ENCODE results near the gene IKZF1.

DNA sequence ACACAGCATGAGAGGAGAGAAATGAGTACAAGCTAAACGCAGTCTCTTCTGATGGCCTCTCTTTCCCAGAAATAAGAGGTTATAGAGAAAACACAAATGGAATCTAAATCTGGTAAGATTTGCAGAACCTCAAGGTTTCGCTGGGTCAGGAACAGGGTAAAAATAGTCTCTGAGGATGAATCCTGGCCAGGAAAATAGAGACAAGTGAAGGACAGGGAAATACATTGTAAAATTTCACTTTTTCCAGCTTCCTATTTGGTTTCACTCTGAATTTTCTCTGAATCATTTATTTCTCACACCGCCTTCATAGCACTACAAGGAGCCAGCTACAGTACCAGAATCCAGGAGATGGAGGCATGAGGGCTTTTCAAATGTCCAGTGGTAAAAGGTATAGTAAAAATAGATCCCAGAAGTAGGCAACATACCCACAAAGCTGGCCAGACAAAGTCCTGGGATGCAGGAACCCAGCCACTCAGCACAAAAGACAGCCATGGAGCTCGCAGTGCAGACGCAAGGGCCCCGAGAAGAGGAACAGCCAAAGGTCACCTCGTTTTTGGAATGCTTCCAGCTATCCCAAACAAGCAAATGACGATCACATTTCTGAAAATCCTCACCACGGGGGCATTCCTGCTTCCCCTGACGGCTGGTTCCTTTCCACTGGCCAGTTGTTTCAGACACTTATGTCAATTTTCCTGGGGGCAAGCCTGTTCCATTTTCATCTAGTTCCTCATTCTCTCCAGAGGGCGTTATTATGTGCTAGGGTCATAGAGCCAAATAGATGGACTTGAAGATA is 21.5 kb upstream of the IKZF1 start:
- TF ChIP-seq, protein P1, sequence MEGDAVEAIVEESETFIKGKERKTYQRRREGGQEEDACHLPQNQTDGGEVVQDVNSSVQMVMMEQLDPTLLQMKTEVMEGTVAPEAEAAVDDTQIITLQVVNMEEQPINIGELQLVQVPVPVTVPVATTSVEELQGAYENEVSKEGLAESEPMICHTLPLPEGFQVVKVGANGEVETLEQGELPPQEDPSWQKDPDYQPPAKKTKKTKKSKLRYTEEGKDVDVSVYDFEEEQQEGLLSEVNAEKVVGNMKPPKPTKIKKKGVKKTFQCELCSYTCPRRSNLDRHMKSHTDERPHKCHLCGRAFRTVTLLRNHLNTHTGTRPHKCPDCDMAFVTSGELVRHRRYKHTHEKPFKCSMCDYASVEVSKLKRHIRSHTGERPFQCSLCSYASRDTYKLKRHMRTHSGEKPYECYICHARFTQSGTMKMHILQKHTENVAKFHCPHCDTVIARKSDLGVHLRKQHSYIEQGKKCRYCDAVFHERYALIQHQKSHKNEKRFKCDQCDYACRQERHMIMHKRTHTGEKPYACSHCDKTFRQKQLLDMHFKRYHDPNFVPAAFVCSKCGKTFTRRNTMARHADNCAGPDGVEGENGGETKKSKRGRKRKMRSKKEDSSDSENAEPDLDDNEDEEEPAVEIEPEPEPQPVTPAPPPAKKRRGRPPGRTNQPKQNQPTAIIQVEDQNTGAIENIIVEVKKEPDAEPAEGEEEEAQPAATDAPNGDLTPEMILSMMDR (conservative IDR thresholded peaks at IDR 0.05 in 1 of 2, IDR thresholded peaks at IDR 0.05 in 1 of 2; ENCODE audit: low read depth in 1 of 2, low read length in 2 of 2): no peak
- TF ChIP-seq EZH2 (IDR thresholded peaks at IDR 0.05; ENCODE audit: low read length, missing control alignments): no peak
